LHCN-M2 (cell line): ENCODE data around the gene MKRN2. TPM values are rescaled to one million over a fixed set of nuclear protein-coding genes. Genes with fewer than 3 reads are reported as not detected.
"Not testable (repeated sequence)": the region's sequence is repeated elsewhere in the genome, so short reads cannot be mapped to it uniquely, and the experiment has no call there.

ENCODE experiments used
- DNase-seq: peaks from one replicate; pipeline ENCODE4 v3.0.0-alpha.2; 2012; ENCODE audit warnings: low read depth
- total RNA-seq: library from RNA; depleted of rRNA; stranded (reverse); fragments of >200 nt; gene quantifications from 2 replicates; pipeline ENCODE4 v1.2.3, GENCODE V29; 2014; rRNA removed

The MKRN2 gene
- total RNA-seq, 1 experiment from 2014 or later, result 49.9 TPM

- DNase-seq, result no peak
Measured at GRCh38 chr3:12628813-12629212, 71.9 kb downstream of the MKRN2 start.

- DNase-seq, result no peak
Measured at GRCh38 chr3:12629560-12629959, 72.7 kb downstream of the MKRN2 start.

- DNase-seq, result no peak
Measured at GRCh38 chr3:12630292-12630691, 73.4 kb downstream of the MKRN2 start.

- not testable (repeated sequence) for DNase-seq
Measured at GRCh38 chr3:12630843-12631242, 74.0 kb downstream of the MKRN2 start.

- no peak for DNase-seq
Measured at GRCh38 chr3:12632523-12632922, 75.6 kb downstream of the MKRN2 start.

- DNase-seq, result no peak
Measured at GRCh38 chr3:12633108-12633507, 76.2 kb downstream of the MKRN2 start.

Other genes starting within 250 kb of the MKRN2 start
- gene TSEN2, start 72.6 kb upstream of the MKRN2 start, total RNA-seq, result 14.6 and 17.9 TPM in 2 replicates
- gene MKRN2OS, start 11.6 kb upstream of the MKRN2 start, total RNA-seq, result not detected in 2 replicates
- 115 and 120 TPM in 2 replicates for gene RAF1, start 107.0 kb downstream of the MKRN2 start, total RNA-seq
- not detected in 2 replicates for gene TMEM40, start 202.2 kb downstream of the MKRN2 start, total RNA-seq
- gene CAND2, start 239.6 kb downstream of the MKRN2 start, total RNA-seq, result 0.90 and 2.1 TPM in 2 replicates